Left hindlimb (tissue), 1 donor: Measurements from ENCODE around the gene SCPEP1.
A peak's percentile ranks its signal among the peaks of the same experiment; 100 is the strongest.
"Not testable (repeated sequence)": the region's sequence is repeated elsewhere in the genome, so short reads cannot be mapped to it uniquely, and the experiment has no call there.

Source experiments
- DNase-seq: peaks from one replicate; pipeline ENCODE4 v3.0.0-alpha.2; 2018

The SCPEP1 gene, protein sequence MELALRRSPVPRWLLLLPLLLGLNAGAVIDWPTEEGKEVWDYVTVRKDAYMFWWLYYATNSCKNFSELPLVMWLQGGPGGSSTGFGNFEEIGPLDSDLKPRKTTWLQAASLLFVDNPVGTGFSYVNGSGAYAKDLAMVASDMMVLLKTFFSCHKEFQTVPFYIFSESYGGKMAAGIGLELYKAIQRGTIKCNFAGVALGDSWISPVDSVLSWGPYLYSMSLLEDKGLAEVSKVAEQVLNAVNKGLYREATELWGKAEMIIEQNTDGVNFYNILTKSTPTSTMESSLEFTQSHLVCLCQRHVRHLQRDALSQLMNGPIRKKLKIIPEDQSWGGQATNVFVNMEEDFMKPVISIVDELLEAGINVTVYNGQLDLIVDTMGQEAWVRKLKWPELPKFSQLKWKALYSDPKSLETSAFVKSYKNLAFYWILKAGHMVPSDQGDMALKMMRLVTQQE

DNA sequence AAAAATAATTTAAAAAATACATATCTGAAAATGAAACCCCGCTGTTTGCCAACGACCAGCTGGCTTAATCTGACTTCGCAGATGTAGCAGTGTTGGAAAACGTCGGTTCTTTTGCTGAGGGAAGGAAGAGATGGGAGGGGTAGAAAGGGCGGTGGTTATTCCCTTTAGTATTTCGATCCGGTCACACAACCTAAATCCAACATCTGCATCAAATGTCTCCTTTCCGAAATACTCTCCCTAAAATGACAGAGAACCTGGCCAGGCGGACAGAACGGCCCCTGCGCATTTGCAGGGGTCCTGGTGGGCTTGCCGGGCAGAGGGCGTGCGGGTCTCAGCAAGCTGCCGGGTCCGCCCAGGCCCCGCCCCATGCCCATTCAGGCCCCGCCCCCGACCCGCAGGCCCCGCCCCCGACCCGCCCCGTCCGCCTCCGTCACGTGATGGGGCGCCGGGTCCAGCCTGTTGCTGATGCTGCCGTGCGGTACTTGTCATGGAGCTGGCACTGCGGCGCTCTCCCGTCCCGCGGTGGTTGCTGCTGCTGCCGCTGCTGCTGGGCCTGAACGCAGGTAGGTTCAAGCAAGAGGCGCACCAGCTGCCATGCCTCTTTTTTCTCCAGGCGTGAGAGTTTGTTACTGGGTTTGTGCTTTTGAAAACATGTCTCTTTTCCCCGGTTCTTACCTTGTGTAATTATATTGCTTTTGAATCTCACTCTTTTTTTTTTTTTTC is at the start of gene SCPEP1:
Gene SCPEP1, plus strand, starts transcription at position 459 of the 723 bp plus-strand sequence. Its CDS starts 29 bp downstream, at position 488.
- DNase-seq: peak; percentile 91

DNA sequence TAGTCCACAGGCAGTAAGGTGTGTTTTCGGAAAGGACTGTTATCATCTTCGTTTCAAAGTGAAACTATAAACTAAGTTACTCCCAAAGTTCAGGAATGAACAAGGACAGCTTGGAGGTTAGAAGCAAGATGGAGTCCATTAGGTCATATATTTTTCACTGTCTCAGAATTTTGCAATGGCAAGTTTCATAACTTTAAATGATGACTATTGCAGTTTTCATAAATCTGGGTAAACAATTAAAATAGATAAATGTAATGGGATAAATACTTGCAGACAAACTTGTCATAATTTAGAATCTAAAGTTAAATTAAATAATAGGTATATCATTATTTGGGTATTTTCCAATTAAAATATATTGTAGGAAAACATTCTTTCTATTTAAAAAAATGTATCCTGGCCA is 49.3 kb upstream of the SCPEP1 start:
- DNase-seq: no peak

DNA sequence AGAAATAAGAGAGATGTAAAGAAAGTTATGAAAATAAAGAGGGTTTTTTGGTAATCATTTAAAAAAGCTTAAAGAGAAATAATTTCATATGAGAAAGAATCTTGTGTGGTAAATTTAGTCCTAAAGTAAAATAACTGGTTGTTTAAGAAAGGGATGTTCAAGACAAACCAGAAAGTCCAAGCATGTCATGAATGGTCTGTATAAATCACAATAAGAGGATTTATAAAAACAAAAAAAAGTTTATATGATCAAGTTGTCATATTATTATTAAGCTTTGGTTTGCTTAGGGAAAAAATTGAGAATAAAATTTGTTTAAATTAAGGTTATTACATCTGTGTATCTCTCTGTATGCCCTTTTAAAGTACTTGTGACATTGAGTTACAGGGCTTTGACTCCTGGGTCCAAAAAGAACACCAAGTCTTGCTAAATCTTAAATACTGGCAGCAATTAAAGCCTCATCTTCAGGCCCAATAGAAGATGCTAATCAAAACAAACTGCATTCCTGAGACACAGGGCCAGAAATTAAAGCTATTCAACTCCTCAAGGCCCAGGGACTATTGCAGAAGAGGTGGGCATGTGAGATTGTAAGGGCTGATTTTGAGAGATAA is 48.5 kb upstream of the SCPEP1 start:
- no peak for DNase-seq

DNA sequence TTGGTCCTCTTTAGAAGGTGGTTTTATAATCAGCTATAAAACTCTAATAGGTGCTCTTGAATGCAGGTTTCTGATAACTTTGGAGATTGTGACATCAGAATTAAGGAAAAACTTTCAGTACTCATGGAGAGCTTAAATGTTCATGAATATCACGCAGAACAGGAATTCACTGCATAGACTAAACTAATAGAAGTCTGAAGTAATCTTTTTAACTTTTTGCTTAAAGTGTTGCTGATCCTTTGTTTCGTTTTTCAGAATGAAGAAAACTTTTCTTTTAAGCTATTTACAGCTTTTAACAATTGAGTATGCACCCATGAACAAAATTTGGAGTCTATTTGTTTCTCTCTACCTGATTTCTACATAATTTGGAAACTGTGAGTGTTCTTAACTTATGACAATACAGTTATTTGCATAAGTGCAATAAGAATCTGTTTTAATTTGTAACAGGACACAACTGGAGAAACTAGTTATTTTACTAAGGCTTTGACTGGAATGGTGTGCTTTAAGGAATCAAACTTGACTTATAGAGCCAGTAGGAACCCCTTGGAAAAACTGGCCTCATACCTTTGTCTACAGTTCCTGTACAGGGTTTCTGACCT is 47.1 kb upstream of the SCPEP1 start:
- no peak for DNase-seq

DNA sequence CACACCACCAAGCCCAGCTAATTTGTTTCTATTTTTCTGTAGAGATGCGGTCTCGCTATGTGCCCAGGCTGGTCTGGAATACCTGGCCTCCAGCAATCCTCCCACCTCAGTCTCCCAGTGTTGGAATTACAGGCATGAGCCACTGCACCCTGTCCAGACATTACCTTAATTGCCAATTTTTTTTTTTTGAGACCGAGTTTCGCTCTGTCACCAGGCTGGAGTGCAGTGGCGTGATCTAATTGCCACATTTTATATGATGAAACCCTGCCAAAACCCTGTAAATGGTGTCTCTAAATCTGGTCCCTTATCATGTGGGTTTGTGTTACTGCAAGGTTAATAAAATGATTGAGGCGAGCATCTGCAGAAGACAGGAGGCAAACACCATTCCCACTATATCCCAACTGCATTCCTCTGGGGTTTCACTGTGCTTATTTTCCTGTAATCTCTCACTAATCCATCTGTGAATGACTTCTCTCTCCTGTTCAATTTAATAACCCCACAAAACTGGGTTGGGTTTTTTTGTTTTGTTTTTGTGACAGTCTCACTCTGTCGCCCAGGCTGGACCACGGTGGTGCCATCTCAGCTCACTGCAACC is 44.7 kb upstream of the SCPEP1 start:
- no peak for DNase-seq

DNA sequence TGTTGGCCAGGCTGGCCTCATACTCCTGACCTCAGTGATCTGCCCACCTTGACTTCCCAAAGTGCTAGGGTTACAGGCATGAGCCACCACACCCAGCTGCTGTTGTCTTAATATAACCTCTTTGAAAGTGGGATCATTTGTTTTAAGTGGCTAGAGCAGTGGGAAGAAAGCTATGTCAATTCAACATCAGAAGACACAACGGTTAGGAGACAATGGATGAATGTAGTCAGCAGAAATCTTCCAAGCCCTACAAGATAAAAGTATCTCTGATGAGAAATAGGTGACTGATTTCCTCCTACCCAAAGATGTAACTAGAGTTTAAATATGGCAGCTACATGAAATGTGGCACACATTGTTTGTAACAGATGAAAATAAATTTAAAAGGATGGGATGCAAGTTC is 44.1 kb upstream of the SCPEP1 start:
- no peak for DNase-seq

DNA sequence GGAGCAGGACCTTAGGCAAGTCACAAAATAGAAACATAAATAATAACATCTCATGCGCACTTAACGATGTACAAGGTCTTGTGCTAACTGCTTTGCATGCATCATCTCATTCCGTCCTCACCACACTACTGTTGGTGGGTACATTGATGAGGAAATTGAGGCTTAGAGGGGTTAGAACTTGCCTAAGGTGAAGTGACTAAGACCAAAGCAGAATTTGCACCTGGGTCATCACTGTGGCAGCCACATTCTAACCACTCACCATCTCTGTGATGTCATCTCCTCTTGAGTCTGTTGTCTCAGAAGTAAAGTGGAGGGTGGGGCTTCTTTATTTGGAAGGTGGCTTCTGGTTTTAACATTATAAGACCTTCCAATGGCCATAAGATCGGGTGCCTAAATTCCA is 43.7 kb upstream of the SCPEP1 start:
- DNase-seq: no peak

DNA sequence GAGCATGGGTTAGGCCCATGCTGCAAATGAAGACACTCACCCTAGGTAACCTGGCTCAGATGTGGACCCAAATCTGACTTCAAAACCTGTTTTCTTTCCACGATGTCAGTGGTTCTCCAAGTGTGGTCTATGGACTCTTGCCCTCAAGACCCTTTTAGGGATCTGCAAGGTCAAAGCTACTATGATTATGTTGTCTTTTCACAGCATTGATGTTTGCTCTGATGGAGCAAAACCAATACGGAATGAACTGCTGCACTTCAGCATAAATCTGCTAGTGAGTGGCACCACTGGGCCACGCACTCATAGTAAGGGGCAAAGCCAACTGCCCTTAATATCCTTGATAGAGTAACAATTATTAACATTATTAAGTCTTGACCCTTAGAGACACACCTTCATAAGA is 42.5 kb upstream of the SCPEP1 start:
- DNase-seq: no peak

DNA sequence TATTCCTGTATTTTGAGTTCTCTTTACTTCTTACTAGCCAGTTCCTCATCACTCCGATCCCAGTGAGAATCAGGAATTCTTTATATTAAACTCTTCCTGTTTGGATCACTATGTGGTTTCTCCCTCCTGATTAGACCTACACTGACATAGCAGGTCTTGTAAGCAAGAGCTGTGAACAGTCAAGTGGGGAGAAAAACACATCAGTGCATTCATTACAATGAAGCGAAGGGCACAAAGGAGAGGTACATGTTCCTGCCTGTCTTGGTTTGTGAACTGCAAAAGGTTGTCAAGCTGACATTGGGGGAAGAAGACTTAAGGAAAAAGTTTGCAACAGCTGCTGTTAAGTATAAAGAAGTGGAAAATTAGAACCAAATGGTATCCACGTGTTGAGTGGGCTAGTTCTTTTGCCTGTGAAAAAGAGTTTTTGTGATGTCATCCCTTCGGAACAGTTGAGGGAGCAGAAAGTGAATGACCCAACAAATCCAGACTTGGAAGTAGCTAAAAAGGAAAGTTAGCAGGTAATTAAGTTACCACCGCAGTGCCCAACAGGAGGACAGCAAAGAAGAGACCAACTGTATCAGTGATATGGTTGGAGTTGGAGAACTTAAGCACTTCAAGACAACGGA is 41.1 kb upstream of the SCPEP1 start:
- no peak for DNase-seq

DNA sequence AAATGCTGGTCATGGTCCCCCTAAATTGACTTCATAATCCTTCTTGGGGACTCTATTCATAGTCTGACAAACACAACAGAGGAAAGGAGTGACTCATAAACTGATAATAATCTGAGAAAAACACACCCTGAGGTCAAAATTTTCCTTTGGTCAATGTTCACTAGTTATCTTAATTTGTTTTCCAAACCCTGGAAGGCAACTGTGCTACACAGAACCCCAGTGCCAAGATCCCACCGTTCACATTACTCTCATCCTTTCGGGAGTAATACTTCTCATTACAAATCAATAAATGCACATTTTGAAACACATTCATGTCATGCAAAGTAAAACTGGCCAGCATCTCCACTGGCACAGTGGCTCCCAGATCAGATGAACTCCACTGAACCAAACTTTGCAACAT is 40.2 kb upstream of the SCPEP1 start:
- DNase-seq: no peak

DNA sequence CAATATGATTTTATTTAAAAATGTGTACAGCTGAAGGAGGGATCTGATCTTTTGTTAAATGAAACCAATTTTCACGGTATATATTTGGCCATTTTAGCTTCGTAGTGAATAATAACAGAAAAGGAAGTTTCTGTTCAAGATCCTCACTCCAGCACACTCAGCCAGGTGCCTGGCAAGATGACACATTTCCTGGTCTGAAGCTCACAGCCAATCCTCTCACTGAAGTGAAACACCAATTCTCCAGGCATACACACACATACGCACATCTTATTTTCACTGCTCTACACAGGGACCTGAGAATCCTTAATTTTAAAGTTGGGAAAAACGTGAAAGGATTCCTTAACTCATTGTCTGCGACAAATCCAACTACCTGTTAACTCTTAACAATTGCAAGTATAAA is 39.7 kb upstream of the SCPEP1 start:
- not testable (repeated sequence) for DNase-seq

DNA sequence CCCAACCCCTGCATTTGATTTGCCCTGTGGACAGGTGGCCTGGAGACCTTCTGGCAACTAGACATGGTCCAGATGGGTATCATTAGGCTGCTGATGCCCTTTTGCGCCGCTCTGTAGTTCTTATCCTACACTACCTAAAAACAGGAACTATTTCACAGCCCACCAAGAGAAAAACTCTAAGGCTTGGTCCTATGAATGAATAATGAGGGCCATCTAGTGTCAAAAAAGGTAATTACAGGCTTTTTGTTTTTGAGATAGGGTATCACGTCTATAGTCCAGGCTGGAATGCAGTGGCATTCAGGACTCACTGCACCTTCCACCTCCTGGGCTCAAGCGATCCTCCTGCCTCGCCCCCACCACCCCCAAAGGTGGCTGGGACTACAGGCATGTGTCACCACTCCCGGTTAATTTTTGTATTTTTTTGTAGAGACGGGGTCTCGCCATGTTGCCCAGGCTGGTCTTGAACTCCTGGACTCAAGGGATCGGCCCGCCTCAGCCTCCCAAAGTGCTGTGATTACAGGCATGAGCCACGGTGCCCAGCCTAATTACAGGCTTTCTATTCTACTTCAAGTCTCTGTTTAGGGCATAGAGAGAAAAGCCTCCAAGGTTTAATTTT is 38.0 kb upstream of the SCPEP1 start:
- DNase-seq: no peak

DNA sequence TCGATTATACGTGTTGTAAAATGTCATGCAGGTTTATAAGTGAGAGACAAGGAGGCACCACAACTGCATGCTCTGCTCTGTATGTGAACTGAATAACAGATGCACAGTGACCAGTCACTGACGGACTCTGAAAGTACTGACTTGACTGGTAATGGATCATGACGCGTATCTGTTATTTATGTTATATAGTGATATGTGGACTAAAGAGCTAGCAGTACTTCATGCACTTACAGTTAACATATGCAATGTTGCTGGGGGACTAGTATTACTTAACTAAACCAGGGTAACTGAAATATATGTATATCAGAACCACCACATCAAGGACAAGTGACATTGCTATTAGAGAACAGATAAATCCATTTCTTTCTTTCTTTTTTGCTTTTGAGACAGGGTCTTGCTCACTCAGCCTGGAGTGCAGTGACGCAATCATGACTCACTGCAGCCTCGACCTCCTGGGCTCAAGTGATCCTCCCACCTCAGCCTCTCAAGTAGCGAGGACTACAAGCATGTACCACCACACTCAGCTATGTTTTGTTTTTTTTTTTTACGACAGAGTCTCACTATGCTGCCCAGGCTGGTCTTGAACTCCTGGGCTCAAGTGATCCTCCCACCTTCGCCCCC is 34.3 kb upstream of the SCPEP1 start:
- no peak for DNase-seq

DNA sequence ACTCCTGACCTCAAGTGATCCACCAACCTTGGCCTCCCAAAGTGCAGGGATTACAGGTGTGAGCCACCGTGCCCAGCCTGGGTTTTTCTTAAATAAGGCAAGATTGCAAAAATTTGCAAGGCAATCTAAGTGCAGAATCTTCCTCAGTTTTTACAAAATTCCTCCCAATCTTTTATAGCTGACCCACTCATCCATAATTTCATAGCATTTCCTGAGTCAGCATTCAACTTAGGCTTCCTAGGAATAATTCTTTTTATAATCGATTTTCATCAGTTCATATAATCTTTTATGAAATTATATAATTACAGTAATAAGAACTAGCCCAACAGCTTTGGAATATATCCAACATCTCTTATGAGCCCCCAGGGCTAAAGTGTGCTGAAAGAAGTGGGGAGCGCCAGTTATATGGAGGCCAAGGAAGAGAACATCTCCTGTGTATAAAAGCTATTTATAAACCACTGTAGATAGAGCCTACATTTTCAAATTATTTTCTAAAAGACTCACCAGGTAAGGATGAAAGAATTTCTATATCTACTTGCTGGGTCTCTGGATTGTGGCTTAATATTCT is 31.9 kb upstream of the SCPEP1 start:
- DNase-seq: no peak

DNA sequence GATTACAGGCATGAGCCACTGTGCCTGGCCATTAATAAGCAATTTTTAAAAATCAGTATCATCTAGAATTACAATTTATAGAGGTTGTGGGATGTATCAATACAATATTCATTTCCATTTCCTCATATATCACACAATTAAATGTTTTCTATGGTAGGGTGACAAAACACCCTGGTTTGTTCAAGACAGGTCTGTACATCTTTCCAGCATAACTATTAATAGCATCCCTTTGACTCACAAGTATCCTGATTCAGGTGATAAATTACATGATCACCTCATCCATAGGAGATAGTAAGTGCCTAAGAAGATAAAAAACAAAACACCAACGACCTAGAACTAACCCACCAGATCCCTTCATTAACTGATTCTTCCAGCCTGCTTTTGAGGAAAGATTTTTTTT is 30.2 kb upstream of the SCPEP1 start:
- no peak for DNase-seq

DNA sequence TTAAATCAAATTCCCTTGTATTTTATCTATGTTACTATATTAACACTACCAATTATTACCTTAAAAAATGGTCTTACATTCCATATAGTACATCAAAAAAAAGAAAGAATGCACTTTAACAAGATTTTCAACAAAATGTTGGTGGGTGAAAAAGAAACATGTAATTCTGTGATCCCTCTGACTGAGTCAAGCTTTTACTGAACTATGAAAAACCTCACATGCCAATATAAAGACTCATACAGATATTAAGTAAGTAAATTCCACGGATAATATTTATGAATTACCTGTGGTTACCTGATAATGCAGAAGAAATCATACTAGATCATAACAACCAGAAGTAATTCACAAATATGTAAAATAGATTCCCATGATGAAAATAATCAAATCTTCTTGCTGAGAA is 29.4 kb upstream of the SCPEP1 start:
- no peak for DNase-seq

DNA sequence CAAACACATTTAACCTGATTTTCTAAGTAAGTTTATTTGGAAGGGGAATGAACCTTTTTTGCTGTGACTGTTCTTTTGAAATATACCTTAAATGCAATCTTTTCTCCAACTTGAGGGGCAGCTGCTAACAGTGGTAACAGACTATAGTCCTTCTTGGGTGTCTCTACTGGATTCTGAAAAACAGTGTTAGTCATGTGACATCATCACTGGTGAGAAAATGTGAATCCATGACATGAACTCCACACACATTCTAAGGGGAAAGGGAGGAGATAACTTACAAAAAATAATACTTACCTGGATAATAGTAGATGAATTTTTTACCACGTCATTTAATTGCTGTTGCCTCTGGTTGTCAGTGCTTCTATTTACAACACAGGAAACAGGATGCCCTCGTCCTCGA is 28.3 kb upstream of the SCPEP1 start:
- DNase-seq: no peak

DNA sequence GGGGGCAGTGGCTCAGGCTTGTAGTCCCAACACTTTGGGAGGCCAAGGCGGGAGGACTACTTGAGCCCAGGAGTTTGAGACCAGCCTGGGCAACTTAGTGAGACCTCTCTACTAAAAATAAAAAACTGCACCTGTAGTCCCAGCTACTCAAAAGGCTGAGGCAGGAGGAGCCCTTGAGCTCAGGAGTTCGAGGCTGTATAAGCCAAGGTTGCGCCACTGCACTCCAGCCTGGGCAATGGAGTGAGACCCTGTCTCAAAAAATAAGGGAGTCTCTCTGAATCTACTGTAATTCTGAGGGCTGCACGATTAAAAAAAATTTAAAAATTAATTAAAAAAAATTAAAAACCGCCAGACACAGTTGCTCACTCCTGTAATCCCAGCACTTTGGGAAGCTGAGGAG is 20.9 kb upstream of the SCPEP1 start:
- no peak for DNase-seq

DNA sequence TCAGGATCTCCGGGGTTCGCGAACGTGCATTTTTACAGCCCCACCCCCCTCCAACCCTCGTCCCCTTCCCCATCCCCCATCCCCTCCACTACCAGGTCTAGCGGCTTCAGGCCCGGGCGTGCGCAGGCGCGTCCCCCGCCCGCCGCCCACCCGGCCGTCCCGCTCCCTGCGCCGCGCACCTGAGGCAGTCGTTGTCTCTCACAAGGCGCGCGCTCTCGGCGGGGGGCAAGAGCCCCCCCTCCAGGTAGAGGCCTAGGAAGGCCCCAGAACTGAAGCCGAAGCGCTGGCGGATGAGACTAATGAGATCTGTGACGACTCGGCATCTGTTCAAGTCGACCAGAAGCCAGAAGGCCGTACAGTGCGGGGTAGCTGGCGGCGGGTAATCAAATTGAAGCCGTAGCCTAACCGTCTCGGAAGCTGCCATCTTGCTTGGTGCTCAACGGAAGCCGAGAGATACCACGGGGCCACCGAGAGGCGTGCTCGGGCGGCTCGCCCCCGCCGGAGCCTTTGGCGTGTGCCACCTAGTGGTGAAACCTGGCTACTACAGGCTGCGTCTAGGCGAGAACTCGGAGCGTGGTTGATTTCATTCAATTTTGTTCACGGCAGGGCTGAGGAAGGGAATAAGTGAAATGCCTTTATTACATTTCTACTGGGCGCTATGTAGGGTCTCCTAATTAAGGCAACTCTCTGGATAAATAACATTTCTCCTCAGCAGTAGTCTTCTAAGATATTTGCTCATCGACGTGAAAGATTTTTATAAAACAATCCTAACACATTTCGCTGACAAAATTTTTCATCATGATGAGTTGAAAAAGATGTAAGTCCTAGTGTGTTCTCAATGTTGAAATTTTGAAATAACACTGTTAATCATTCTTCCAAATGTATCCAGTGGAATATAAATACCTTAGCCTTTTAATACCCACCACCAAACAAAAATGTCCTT is 17.1 kb upstream of the SCPEP1 start, which contains the start of gene COIL:
Gene COIL, minus strand, starts transcription at position 455 of the 943 bp plus-strand sequence. Its CDS starts 31 bp downstream, at position 424.
- DNase-seq: peak; percentile 93

DNA sequence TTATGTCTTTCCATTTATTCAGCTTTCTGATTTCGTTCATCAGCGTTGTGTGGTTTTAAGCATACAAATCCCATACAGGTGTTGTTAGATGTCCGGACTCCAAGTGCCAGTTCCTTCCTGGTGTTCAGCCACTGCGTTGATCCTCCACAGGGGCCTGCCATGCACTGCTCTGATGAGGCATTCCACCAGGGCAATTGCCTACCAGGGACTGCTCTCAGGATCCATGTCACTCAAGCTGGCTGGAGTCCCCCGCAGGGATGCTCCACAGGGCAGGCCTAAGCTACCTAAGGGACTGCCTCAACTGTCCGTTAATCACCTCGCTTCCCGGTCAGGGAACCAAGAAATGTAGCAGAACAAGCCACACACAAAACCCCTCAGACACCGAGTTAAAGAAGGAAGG is 12.7 kb upstream of the SCPEP1 start:
- DNase-seq: not testable (repeated sequence)
